B cell (primary cell): Measurements from ENCODE around the gene CRYZ.

Experiments
- CTCF ChIP-seq: fragments of 200-600 bp; IDR thresholded peaks from one replicate; pipeline ENCODE4 v1.8.0; 2022; ENCODE audit warnings: antibody characterized with exemption, mild to moderate bottlenecking
- EZH2 ChIP-seq: IDR thresholded peaks from 2 replicates; pipeline ENCODE4 v1.6.1; 2012; ENCODE audit warnings: borderline replicate concordance, low read depth, mild to moderate bottlenecking, moderate library complexity, low read length; ENCODE audit not compliant: insufficient read depth, poor library complexity, severe bottlenecking

- TF ChIP-seq EZH2 (no peak), CTCF (no peak)
Observed at GRCh38 chr1:74753104-74753503, 20.3 kb upstream of the CRYZ start.
